Caki2 (cell line): ENCODE results near the gene POLR2J. TPM values are rescaled to one million over a fixed set of nuclear protein-coding genes. Genes with fewer than 3 reads are reported as not detected.

Experiments used
- DNase-seq: peaks from one replicate; pipeline ENCODE4 v3.0.0-alpha.2; 2015; ENCODE audit warnings: low read depth
- in situ Hi-C: cut with HindIII; loops from 2 replicates; pipeline ENCODE4 v1.10.0; 2016; ENCODE audit warnings: low sequenced_read_pairs, low pct_unique_long_range_greater_than_20kb, mixed read lengths
- total RNA-seq: library from RNA; depleted of rRNA; stranded (reverse); fragments of >200 nt; shearing (Covaris generic); gene quantifications from 2 replicates; pipeline ENCODE4 v1.2.3, GENCODE V29; 2014; ENCODE audit warnings: low replicate concordance

The POLR2J gene
- total RNA-seq, 1 experiment from 2014 or later: 53.0 TPM

DNA sequence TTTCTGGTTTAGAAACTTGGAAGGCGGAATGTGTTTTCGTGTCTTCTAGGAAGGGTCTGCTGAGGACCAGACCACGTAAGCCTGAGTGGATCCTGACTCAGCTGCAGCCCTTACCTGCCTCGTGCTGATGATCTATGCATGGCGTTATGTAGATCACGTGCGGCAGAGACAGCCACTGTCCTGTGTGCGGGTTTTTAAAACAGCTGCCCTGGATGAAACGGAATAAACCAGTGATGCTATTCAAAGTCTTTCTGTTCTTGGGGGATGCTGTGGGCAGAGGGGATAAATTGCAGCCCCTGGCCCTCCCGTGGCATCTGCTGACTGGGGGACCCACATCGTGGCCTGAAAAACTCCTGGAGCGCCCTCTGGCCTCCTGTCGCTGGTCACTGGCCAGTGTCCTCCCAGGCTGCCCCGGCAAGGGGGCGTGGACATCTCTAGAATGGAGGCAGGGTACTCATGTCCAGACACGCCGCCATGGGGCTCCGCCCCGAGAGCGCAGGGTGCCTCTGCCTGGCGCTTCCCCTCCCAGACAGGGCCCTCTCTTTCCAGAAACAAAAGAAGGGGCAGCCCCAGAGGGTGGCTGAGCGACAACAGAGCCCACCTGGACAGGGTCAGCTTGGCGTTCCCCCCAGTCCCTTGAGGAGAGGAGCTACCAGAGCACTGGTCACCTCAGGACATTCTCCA lies 27.2 kb downstream of the POLR2J start:
- in situ Hi-C loops: no loop called here

GRCh38 chr7:102450242-102450641 lies 28.5 kb downstream of the POLR2J start:
- in situ Hi-C loops: no loop called here

More for the DNA sequence above, 27.2 kb downstream of the POLR2J start:
- no peak for DNase-seq

DNA sequence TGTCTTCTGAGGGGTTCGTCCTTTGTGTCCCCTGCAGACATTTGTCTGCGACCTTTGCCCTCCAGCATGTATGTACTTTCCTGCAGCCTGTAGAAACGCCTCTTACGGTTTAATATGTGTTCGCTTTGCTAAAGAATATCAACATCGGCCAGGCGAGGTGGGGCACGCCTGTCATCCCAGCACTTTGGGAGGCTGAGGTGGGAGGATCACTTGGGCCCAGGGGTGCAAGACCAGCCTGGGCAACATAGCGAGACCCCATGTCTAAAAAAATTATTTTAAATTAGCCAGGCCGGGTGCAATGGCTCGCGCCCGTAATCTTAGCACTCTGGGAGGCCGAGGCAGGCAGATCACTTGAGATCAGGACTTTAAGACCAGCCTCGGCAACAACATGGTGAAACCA lies 29.6 kb downstream of the POLR2J start:
- in situ Hi-C loops: no loop called here
- DNase-seq: no peak

More at GRCh38 chr7:102450242-102450641, 28.5 kb downstream of the POLR2J start:
- DNase-seq: no peak

GRCh38 chr7:102447311-102447710 lies 31.4 kb downstream of the POLR2J start:
- in situ Hi-C loops: no loop called here
- no peak for DNase-seq

DNA sequence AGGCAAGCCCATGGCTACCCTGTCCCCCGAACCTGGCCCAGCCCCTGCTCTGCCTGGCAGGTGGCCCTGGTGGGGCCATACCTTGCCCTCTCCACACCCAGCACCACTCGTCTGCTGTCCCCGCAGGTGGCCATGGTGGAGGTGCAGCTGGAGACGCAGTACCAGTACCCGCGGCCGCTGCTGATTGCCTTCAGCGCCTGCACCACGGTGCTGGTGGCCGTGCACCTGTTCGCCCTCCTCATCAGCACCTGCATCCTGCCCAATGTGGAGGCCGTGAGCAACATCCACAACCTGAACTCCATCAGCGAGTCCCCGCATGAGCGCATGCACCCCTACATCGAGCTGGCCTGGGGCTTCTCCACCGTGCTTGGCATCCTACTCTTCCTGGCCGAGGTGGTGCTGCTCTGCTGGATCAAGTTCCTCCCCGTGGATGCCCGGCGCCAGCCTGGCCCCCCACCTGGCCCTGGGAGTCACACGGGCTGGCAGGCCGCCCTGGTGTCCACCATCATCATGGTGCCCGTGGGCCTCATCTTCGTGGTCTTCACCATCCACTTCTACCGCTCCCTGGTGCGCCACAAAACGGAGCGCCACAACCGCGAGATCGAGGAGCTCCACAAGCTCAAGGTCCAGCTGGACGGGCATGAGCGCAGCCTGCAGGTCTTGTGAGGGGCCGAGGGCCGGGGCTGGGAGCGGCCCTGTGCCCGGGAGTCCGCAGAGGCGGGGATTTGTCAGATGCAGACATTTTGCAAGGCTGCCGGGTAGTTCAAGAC lies 32.1 kb downstream of the POLR2J start:
- no peak for DNase-seq
- in situ Hi-C loops: no loop called here

DNA sequence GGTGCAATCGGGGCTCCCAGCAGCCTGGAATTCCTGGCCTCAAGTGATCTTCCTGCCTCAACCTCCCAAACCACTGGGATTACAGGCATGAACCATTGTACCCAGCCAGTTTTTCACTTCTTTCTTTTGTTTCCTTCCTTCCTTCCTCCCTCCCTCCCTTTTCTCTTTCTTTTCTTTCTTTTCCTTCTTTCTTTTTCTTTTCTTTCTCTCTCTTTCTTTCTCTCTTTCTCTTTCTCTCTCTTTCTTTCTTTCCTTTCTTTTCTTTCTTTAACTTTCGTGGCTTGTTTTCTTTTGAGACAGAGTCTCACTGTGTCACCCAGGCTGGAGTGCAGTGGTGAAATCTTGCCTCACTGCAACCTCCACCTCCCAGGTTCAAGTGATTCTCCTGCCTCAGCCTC lies 33.0 kb downstream of the POLR2J start:
- in situ Hi-C loops: no loop called here
- no peak for DNase-seq

DNA sequence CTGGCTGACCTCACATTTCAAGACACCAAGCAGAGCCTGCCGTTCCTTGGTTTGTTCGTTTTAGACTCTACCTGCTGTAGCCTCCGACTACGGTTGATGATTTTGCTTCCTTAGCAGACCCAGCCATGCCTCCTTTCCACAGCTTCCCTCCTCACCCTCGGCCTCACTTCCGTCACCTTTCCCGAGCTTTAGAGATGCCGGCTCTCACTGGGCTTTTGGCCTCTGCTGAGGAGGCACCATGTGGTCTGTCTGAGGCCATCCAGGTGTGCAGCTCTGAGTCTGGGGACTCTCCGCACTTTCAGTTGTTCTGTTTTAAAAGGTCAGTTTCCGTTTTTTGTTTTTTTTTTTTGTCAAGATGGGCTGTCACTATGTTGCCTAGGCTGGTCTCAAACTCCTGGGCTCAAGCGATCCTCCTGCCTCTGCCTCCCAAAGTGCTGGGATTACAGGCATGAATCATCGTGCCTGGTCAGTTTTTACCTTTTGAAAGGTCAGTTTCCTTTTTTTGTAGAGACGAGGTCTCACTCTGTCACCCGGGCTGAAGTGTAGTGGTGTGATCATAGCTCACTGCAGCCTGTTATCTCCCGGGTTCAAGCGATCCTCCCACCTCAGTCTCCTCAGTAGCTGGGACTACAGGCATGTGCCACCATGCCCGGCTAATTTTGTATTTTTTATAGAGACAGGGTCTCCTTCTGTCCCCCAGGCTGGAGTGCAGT lies 33.6 kb downstream of the POLR2J start:
- in situ Hi-C loops: no loop called here
- DNase-seq: no peak

DNA sequence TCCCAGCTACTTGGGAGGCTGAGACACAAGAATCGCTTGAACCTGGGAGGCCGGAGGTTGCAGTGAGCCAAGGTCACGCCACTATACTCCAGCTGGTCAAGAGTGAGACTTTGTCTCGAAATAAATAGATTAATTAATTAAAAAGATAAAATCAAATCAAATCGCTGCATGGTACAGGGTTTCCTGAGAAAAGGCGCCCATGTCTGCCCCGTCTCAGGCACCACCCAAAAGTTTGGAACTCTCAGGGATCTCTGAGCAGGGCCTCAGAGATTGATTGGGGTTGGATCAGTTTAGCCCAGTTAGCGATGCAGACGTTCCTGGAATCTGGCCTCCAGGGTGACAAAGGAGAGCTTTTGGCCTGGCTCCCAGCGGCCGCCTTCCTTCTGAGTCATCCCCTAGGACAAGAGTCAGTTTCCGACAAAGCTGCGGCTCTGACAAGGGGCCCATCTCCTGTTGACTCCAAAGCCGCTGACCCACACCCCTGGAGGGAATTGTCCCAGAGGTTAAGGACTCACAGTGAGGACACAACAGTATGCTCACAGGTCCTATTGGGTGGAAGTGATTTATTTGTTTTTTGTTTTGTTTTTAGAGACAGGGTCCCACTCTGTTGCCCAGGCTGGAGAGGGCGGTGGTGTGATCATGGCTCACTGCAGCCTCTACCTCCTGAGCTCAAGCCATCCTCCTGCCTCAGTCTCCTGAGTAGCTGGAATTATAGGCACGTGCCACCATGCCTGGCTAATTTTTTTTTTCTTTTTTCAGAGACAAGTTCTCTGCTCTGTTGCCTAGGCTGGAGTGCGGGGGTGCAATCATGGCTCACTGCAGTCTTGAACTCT lies 38.5 kb downstream of the POLR2J start:
- in situ Hi-C loops: no loop called here
- peak; percentile 76 for DNase-seq

- no peak for DNase-seq
- in situ Hi-C loops: no loop called here
These were observed 42.6 kb downstream of the POLR2J start for GRCh38 chr7:102436118-102436517.

DNA sequence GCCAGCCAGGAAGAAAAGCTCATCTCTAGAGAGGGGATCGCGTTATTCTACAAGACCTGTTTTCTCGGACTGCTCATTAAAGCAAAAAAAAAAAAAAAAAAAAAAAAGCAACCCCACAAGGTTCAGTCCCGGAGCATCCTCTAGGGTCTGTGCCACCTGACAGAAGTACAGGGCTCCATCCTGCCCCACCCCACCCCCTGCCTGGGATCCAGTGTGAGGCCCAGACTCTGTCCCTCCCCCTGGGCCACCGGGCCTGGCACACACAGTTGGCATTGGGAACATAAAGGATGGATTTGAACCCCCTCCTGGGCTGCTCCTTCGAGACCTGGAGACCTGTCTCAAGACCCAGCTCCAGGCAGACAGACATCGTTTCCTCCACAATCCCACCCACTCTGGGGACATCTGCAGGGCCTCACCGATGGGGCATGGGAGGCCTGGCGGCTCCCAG lies 44.7 kb downstream of the POLR2J start:
- in situ Hi-C loops: no loop called here
- no peak for DNase-seq

GRCh38 chr7:102433219-102434038 lies 45.3 kb downstream of the POLR2J start, which contains the start of gene ORAI2:
TSS of gene ORAI2 (plus strand) at chr7:102433575. CDS start at chr7:102438957, 5,382 bp downstream.
- in situ Hi-C loops: no loop called here
- DNase-seq: peak; percentile 51

DNA sequence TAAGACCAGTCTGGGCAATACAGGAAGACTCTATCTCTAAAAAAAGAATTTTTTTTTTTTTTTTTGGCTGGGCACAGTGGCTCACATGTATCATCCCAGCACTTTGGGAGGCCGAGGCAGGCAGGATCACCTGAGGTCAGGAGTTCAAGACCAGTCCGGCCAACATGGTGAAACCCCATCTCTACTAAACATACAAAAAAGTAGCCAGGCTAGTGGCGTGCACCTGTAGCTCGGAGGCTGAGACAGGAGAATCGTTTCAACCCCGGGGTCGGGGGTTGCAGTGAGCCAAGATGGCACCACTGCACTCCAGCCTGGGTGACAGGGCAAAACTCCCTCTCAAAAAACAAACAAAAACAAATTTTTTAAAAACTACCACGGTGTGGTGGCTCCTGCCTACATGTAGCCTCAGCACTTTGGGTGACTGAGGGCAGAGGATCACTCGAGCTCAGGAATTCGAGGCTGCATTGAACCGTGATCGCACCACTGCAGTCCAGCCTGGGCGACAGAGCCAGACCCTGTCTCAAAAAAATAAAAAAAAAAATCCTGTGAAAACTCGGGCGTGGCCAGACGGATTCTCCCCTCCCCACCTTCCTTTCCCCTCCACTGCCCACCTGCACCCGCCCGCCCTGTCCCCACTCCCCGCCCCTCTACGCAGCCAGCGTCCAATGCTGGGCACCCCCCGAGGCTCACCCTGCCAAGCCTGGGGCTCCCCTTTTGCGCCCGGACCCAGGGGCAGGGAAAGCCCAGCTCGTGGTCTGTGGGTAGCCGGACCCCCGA lies 46.1 kb downstream of the POLR2J start:
- in situ Hi-C loops: no loop called here
- peak; percentile 49 for DNase-seq

DNA sequence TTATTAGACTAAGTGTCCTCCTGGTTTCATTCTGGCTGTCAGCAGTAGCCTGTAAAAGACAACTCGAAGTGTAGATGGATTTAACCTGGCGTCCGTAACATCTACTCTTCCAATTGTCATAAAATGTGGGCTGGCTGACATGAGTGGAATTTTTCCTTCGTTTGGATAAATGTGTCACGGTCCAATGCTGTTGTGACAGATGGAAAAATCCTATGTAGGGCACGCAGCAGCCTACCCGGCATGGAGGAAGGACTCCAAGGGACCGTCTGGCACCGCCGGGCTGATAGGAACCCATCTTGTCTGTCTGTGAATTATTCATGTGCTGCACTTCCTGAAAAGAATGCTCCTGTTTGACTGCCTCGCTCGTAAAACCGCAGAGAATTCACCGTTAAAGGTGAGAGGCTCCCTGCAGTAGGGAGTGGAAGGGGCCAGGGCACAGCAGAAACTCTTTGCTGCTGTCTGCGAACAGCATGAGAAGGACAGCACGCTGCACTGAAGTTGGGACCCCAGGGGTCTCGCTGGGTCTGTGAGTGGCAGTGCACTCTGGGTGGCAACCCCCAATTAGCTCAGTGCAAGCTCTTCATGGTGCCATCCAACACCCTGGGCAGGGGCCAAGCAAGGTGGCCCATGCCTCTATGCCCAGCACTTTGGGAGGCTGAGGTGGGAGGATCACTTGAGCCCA lies 47.0 kb downstream of the POLR2J start:
- in situ Hi-C loops: no loop called here

DNA sequence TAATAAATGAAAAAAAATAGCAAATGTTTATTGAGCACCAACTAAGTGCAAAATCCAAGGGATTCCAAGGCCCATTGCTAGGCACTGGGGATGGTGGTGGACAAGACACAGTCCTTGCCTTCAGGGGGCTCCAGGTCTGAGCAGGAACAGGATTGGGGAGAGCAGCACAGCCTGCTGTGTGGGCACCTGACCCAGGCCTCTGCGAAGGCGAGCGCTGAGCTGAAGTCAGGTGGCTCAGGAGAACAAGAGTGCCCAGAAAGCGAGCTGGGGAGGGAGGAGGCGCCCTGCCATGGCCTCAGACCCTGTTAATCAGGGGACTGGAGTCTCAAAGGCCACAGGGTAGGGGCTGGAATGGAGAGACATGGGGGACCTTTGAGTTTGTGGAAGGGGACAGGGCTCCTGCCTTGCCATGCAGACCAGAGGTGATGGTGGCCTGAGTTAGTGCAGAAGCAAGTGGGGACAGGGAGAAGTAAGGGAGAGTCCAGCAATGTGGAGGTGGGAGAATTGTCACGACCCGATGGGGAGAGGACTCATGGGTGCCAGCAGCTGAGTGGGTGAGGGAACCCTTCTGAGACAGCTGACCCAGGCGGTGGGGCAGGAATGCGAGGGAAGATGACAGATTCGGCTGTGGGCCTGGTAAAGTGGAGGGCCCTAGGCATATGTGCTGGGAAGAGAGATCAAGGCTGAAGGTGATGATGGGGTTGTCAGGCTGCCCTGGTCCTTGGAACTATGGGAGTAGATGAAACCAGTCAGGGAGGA lies 49.4 kb downstream of the POLR2J start:
- in situ Hi-C loops: no loop called here
- no peak for DNase-seq

More for the DNA sequence above, 47.0 kb downstream of the POLR2J start:
- DNase-seq: peak; percentile 86

- DNase-seq: no peak
- in situ Hi-C loops: no loop called here
These were observed 51.7 kb downstream of the POLR2J start for GRCh38 chr7:102427019-102427405.
